ENCODE data around the gene CIRBP. TPM values are rescaled to one million over a fixed set of nuclear protein-coding genes. Genes with fewer than 3 reads are reported as not detected.
A peak's percentile ranks its signal among the peaks of the same experiment; 100 is the strongest.

The CIRBP gene
- total and polyA plus RNA-seq, 2 of the 13 experiments (the other 11 are each of a cell fraction or from before 2014, with no cell fraction given) = 133 to 140 TPM

- peak overlapping the region; percentile 94 for H3K27ac ChIP-seq (ENCODE audit: extremely low read length, insufficient read depth, low read length)
- H3K36me3 ChIP-seq (replicated peaks in 1 of 2; ENCODE audit: control insufficient read depth in 1 of 2, insufficient read depth in 2 of 2, low read length in 2 of 2) = peaks cover 18 to 39% of the 10 kb centered on the region in 2 experiments
- no peaks in the 10 kb centered on the region for H3K9me3 ChIP-seq (ENCODE audit: low read length)
- peaks cover 49% of the 10 kb centered on the region for H3K4me1 ChIP-seq (ENCODE audit: insufficient read depth, low read length)
- in situ Hi-C loops (cut with HindIII; ENCODE audit: extremely low pct_ligation_motif_present, low pct_unique_long_range_greater_than_20kb) = no loop called here
- CTCF ChIA-PET (ENCODE audit: low intra/inter-chr PET ratio, low total read pairs) = interaction anchor here (0.8 kb wide), 1 partner anchor 15 kb away, joined by 4 read pairs; no protein-coding TSS in a partner anchor
- FAIRE-seq (peak; percentile 77), DNase-seq (ENCODE audit: low spot score) (no peak), ATAC-seq (peak; percentile 8)
- intact Hi-C loops (cut with micrococcal nuclease; ENCODE audit: unreplicated experiment) = no loop called here
- under 1% methylated on average over 25 of the region's 30 CpGs for WGBS (ENCODE audit: low lambda C conversion rate)
- H3K79me2 ChIP-seq (ENCODE audit: insufficient read depth, low read length) = peaks cover 35% of the 10 kb centered on the region
- POLR2A ChIA-PET = interaction anchor here (0.9 to 13.7 kb wide), 9 partner anchors 8 to 154 kb away, joined by 3 to 668 read pairs (median 6); partner anchors contain the start of genes CIRBP, EFNA2 and FAM174C
- no peak overlapping the region for H2AFZ ChIP-seq (ENCODE audit: low read length)
- peak overlapping the region; percentile 86 to 90 (median 88) for H3K4me3 ChIP-seq (replicated peaks in 1 of 3; ENCODE audit: insufficient read depth in 1 of 3, low read depth in 2 of 3, low read length in 3 of 3)
- H3K4me2 ChIP-seq (ENCODE audit: low read depth, low read length) = peak overlapping the region; percentile 87
- BruUV-seq (replicated peaks) = no TSS peak
- H4K20me1 ChIP-seq (ENCODE audit: insufficient read depth, low read length) = peaks cover 48% of the 10 kb centered on the region; the same call in 1 of the 2 replicates
- no peaks in the 10 kb centered on the region; a peak in 1 of 5 replicates for H3K27me3 ChIP-seq (ENCODE audit: control insufficient read depth in 1 of 2, insufficient read depth in 2 of 2, low read length in 2 of 2)
- peak overlapping the region; percentile 92 for H3K9ac ChIP-seq (ENCODE audit: insufficient read depth, low read depth, low read length)
- TF ChIP-seq HIVEP1 (CRISPR knock-in tag; IDR thresholded peaks at IDR 0.05) (peak; percentile 85), RBM22 (optimal IDR thresholded peaks at IDR 0.05; ENCODE audit: low read length) (peak; percentile 83), GATAD2A (CRISPR knock-in tag; IDR thresholded peaks at IDR 0.05) (peak; percentile 43), CENPT (CRISPR knock-in tag; IDR thresholded peaks at IDR 0.05; ENCODE audit: low read depth) (no peak), ZBTB2 (CRISPR knock-in tag; IDR thresholded peaks at IDR 0.05; ENCODE audit: low read depth) (peak; percentile 44; the same call in 1 of the 2 replicates), KAT2B (IDR thresholded peaks at IDR 0.05; ENCODE audit: borderline replicate concordance, low read depth, low read length) (no peak), HNRNPL (IDR thresholded peaks at IDR 0.05; ENCODE audit: low read depth, low read length) (peak; percentile 57; the same call in 1 of the 2 replicates), NRL (CRISPR knock-in tag; IDR thresholded peaks at IDR 0.05; ENCODE audit: borderline replicate concordance) (0 out of 2 replicates have a peak, but pooled peaks have one; percentile 14), KDM6A (CRISPR knock-in tag; IDR thresholded peaks at IDR 0.05; ENCODE audit: low read depth) (peak; percentile 52; the same call in 1 of the 2 replicates), ZFX (CRISPR knock-in tag; IDR thresholded peaks at IDR 0.05; ENCODE audit: low read depth) (peak; percentile 68; the same call in 1 of the 2 replicates), LCORL (IDR thresholded peaks at IDR 0.05) (no peak), LCORL (CRISPR knock-in tag; IDR thresholded peaks at IDR 0.05) (peak; percentile 72; the same call in 1 of the 2 replicates), PHF21A (CRISPR knock-in tag; IDR thresholded peaks at IDR 0.05) (peak; percentile 82)
- TF ChIP-seq, protein P1, sequence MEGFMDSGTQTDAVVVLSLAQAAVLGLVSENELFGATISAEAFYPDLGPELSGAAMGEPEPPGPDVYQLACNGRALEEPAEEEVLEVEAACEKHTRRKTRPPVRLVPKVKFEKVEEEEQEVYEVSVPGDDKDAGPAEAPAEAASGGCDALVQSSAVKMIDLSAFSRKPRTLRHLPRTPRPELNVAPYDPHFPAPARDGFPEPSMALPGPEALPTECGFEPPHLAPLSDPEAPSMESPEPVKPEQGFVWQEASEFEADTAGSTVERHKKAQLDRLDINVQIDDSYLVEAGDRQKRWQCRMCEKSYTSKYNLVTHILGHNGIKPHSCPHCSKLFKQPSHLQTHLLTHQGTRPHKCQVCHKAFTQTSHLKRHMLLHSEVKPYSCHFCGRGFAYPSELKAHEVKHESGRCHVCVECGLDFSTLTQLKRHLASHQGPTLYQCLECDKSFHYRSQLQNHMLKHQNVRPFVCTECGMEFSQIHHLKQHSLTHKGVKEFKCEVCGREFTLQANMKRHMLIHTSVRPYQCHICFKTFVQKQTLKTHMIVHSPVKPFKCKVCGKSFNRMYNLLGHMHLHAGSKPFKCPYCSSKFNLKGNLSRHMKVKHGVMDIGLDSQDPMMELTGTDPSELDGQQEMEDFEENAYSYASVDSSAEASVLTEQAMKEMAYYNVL (CRISPR knock-in tag; IDR thresholded peaks at IDR 0.05; ENCODE audit: borderline replicate concordance) = 0 out of 2 replicates have a peak, but pooled peaks have one; percentile 33
- TF ChIP-seq, protein P2, sequence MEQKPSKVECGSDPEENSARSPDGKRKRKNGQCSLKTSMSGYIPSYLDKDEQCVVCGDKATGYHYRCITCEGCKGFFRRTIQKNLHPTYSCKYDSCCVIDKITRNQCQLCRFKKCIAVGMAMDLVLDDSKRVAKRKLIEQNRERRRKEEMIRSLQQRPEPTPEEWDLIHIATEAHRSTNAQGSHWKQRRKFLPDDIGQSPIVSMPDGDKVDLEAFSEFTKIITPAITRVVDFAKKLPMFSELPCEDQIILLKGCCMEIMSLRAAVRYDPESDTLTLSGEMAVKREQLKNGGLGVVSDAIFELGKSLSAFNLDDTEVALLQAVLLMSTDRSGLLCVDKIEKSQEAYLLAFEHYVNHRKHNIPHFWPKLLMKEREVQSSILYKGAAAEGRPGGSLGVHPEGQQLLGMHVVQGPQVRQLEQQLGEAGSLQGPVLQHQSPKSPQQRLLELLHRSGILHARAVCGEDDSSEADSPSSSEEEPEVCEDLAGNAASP (CRISPR knock-in tag; IDR thresholded peaks at IDR 0.05; ENCODE audit: borderline replicate concordance) = peak; percentile 57; the same call in 1 of the 2 replicates
Observed at GRCh38 chr19:1252221-1252820, 16.8 kb upstream of the CIRBP start.

Measured in HepG2 (cell line).